Keratinocyte (primary cell): ENCODE measurements around the gene ASB6.

ENCODE experiments used
- CTCF ChIP-seq, 3 experiments: IDR thresholded peaks in 1 of 3; conservative IDR thresholded peaks in 1 of 3; optimal IDR thresholded peaks in 1 of 3; 2 replicates in 2 of 3; 3 replicates in 1 of 3; pipeline versions ENCODE3 to v1.5.1; 2011; ENCODE audit warnings: low read length in 3 of 3, mild to moderate bottlenecking in 3 of 3, moderate library complexity in 2 of 3, control low read depth in 1 of 3, inconsistent platforms in 1 of 3; ENCODE audit not compliant: insufficient read depth in 2 of 3; ENCODE audit errors: extremely low read depth in 1 of 3
- EZH2 ChIP-seq: IDR thresholded peaks from one replicate; pipeline ENCODE4 v1.6.1; 2012; ENCODE audit warnings: inconsistent platforms, mild to moderate bottlenecking, low read length, moderate library complexity

- no peak for TF ChIP-seq CTCF (optimal IDR thresholded peaks at IDR 0.05 in 1 of 3, IDR thresholded peaks at IDR 0.05 in 1 of 3, conservative IDR thresholded peaks at IDR 0.05 in 1 of 3; ENCODE audit: extremely low read depth in 1 of 3, insufficient read depth in 2 of 3, low read length in 3 of 3)
- no peak for TF ChIP-seq EZH2
Observed at GRCh38 chr9:129673602-129674001, 31.7 kb upstream of the ASB6 start.
